C4-2B (cell line): Measurements from ENCODE around the gene GPR180.

ENCODE experiments used
- ZFX ChIP-seq: fragments of 450-650 bp; IDR thresholded peaks from 2 replicates; pipeline ENCODE4 v1.6.1; 2017
- TF ChIP-seq, protein P1 (sequence below): fragments of 450-650 bp; conservative IDR thresholded peaks from 2 replicates; pipeline ENCODE4 v1.5.1; 2017; ENCODE audit warnings: mild to moderate bottlenecking

DNA sequence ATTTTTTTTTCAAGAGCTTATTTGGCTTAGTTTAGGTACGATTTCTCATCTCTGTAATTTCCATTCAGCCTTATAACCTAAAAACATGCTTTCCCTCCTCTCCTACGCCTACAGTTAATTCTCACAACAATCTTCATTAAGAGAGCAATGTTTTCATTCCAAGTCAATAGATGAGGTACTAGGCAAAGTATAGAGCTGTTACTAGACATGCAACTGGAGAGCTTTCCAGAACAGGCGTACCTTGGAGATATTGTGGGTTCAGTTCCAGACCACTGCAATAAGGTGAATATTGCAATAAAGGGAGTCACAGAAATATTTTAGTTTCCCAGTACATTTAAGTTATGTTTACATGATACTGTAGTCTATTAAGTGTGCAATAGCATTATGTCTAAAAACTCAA is 40.5 kb upstream of the GPR180 start:
- TF ChIP-seq, protein P1, sequence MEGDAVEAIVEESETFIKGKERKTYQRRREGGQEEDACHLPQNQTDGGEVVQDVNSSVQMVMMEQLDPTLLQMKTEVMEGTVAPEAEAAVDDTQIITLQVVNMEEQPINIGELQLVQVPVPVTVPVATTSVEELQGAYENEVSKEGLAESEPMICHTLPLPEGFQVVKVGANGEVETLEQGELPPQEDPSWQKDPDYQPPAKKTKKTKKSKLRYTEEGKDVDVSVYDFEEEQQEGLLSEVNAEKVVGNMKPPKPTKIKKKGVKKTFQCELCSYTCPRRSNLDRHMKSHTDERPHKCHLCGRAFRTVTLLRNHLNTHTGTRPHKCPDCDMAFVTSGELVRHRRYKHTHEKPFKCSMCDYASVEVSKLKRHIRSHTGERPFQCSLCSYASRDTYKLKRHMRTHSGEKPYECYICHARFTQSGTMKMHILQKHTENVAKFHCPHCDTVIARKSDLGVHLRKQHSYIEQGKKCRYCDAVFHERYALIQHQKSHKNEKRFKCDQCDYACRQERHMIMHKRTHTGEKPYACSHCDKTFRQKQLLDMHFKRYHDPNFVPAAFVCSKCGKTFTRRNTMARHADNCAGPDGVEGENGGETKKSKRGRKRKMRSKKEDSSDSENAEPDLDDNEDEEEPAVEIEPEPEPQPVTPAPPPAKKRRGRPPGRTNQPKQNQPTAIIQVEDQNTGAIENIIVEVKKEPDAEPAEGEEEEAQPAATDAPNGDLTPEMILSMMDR = no peak
- no peak for TF ChIP-seq ZFX
